Osteoblast (primary cell): ENCODE measurements around the gene PTPRD. TPM values are rescaled to one million over a fixed set of nuclear protein-coding genes. Genes with fewer than 3 reads are reported as not detected.

Source experiments
- DNase-seq: peaks from one replicate; pipeline ENCODE4 v3.0.0; 2011; ENCODE audit warnings: low spot score, mixed read lengths; ENCODE audit not compliant: insufficient read length; ENCODE audit errors: missing footprints
- H2AFZ ChIP-seq: 2 replicates; pipeline ENCODE4 v1.6.0; 2011; ENCODE audit warnings: mild to moderate bottlenecking, low read length
- H3K27ac ChIP-seq: 2 replicates; pipeline ENCODE4 v1.5.1; 2011; ENCODE audit warnings: mild to moderate bottlenecking, low read depth, low read length, moderate library complexity
- H3K27me3 ChIP-seq: 2 replicates; pipeline ENCODE4 v1.6.0; 2012; ENCODE audit warnings: mild to moderate bottlenecking, control low read depth, inconsistent platforms, low read length, moderate library complexity; ENCODE audit not compliant: insufficient read depth
- H3K36me3 ChIP-seq: 2 replicates; pipeline ENCODE4 v1.5.1; 2011; ENCODE audit warnings: mild to moderate bottlenecking, low read length, control low read depth, moderate library complexity; ENCODE audit not compliant: insufficient read depth
- H3K4me1 ChIP-seq: 2 replicates; pipeline ENCODE4 v1.5.1; 2011; ENCODE audit warnings: mild to moderate bottlenecking, low read length, control low read depth, moderate library complexity; ENCODE audit not compliant: insufficient read depth
- H3K4me2 ChIP-seq: 2 replicates; pipeline ENCODE4 v1.6.0; 2011; ENCODE audit warnings: mild to moderate bottlenecking, low read length; ENCODE audit not compliant: insufficient read depth
- H3K4me3 ChIP-seq: fragments of 200-600 bp; sonication (generic); 3 replicates; pipeline ENCODE4 v1.5.1; 2012; ENCODE audit warnings: mild to moderate bottlenecking, low read length, inconsistent platforms; ENCODE audit not compliant: insufficient read depth
- H3K79me2 ChIP-seq: 2 replicates; pipeline ENCODE4 v1.6.0; 2012; ENCODE audit warnings: mild to moderate bottlenecking, low read length, control low read depth, inconsistent platforms; ENCODE audit not compliant: insufficient read depth
- H3K9me3 ChIP-seq: 2 replicates; pipeline ENCODE4 v1.5.1; 2011; ENCODE audit warnings: low read depth, low read length, control low read depth
- H4K20me1 ChIP-seq: 2 replicates; pipeline ENCODE4 v1.6.0; 2012; ENCODE audit warnings: mild to moderate bottlenecking, low read length, control low read depth; ENCODE audit not compliant: insufficient read depth
- total RNA-seq: library from RNA; depleted of rRNA; stranded (reverse); fragments of >200 nt; gene quantifications from 2 replicates; pipeline ENCODE4 v1.2.3, GENCODE V29; 2012
- TF ChIP-seq, protein P1 (sequence below): IDR thresholded peaks from 2 replicates; pipeline ENCODE4 v1.5.1; 2011; ENCODE audit warnings: mild to moderate bottlenecking, low read depth, low read length, moderate library complexity; ENCODE audit errors: extremely low read depth

The PTPRD gene
- total RNA-seq, 1 donor = 23.9 TPM

GRCh38 chr9:8757881-8758280, 1854.9 kb downstream of the PTPRD start:
- no peaks in the 10 kb centered on the region for H3K36me3 ChIP-seq
- no peaks in the 10 kb centered on the region for H3K79me2 ChIP-seq
- no peak overlapping the region for H3K4me3 ChIP-seq
- no peaks in the 10 kb centered on the region for H3K9me3 ChIP-seq
- no peak for DNase-seq
- no peaks in the 10 kb centered on the region for H3K27me3 ChIP-seq
- H3K4me1 ChIP-seq = no peaks in the 10 kb centered on the region
- no peaks in the 10 kb centered on the region for H4K20me1 ChIP-seq
- H2AFZ ChIP-seq = no peak overlapping the region
- no peak overlapping the region for H3K27ac ChIP-seq
- no peak overlapping the region for H3K4me2 ChIP-seq
- TF ChIP-seq, protein P1, sequence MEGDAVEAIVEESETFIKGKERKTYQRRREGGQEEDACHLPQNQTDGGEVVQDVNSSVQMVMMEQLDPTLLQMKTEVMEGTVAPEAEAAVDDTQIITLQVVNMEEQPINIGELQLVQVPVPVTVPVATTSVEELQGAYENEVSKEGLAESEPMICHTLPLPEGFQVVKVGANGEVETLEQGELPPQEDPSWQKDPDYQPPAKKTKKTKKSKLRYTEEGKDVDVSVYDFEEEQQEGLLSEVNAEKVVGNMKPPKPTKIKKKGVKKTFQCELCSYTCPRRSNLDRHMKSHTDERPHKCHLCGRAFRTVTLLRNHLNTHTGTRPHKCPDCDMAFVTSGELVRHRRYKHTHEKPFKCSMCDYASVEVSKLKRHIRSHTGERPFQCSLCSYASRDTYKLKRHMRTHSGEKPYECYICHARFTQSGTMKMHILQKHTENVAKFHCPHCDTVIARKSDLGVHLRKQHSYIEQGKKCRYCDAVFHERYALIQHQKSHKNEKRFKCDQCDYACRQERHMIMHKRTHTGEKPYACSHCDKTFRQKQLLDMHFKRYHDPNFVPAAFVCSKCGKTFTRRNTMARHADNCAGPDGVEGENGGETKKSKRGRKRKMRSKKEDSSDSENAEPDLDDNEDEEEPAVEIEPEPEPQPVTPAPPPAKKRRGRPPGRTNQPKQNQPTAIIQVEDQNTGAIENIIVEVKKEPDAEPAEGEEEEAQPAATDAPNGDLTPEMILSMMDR = no peak

DNA sequence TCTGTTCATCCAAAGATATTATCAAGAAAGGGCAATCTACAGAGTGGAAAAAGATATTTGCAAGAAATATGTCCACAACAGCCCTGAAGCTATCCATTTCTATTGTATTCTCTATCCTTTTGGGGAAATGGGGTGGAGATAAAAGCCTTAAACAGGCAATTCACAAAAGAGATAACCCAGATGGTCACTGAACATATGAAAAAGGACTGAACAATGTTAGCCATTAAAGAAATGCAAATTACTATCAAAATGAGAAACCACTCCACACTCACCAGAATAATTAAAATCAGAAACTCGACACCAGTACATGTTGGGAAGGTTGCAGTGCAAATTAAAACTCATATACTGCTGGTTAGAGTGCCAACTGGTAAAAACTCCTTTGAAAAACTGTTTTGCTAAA, 1858.1 kb downstream of the PTPRD start:
- Histone ChIP-seq H3K27me3 (no peaks in the 10 kb centered on the region), H3K27ac (no peak overlapping the region), H3K4me2 (no peak overlapping the region), H3K4me1 (no peaks in the 10 kb centered on the region), H3K36me3 (no peaks in the 10 kb centered on the region), H2AFZ (no peak overlapping the region), H3K79me2 (no peaks in the 10 kb centered on the region), H3K4me3 (no peak overlapping the region), H4K20me1 (no peaks in the 10 kb centered on the region), H3K9me3 (no peaks in the 10 kb centered on the region)
- TF ChIP-seq, protein P1 = no peak
- no peak for DNase-seq

DNA sequence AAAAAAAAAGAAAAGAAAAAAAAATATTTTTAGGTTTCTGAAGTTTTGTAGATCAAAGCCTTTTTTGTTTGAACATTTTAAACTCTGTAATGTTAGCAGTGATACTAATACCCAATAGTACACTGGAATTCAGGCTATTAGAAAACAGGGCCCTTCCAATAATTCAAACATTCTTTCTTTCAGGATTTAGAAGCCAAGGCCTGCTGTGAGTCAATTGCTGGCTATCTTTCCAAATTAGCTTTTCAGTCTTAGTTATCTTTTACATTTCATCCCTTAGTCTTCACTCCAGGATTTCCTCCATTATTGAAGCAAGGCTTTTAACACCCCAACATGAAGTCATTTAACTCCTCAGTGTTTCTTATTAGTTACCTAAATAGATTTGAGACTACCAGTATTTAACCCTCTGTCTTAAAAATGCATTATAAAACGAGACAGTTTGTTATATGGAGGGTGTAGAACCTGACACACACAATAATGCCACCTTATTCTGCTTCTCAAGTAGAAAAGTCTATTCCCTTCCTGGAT, 1861.3 kb downstream of the PTPRD start:
- Histone ChIP-seq H3K4me1 (no peaks in the 10 kb centered on the region), H3K9me3 (no peaks in the 10 kb centered on the region), H3K79me2 (no peaks in the 10 kb centered on the region), H3K27me3 (no peaks in the 10 kb centered on the region), H3K4me2 (no peak overlapping the region), H3K4me3 (no peak overlapping the region), H2AFZ (no peak overlapping the region), H4K20me1 (no peaks in the 10 kb centered on the region), H3K27ac (no peak overlapping the region), H3K36me3 (no peaks in the 10 kb centered on the region)
- no peak for DNase-seq
- TF ChIP-seq, protein P1 = no peak

GRCh38 chr9:8750639-8751051, 1862.2 kb downstream of the PTPRD start:
- no peak for DNase-seq
- no peak overlapping the region for H3K4me2 ChIP-seq
- no peaks in the 10 kb centered on the region for H4K20me1 ChIP-seq
- no peaks in the 10 kb centered on the region for H3K36me3 ChIP-seq
- TF ChIP-seq, protein P1 = no peak
- H3K4me3 ChIP-seq = no peak overlapping the region
- H3K4me1 ChIP-seq = no peaks in the 10 kb centered on the region
- H3K79me2 ChIP-seq = no peaks in the 10 kb centered on the region
- no peaks in the 10 kb centered on the region for H3K27me3 ChIP-seq
- no peak overlapping the region for H2AFZ ChIP-seq
- no peaks in the 10 kb centered on the region for H3K9me3 ChIP-seq
- no peak overlapping the region for H3K27ac ChIP-seq
